GM18498 (cell line): ENCODE results near the gene DNAL1.
"Not testable (repeated sequence)": the region's sequence is repeated elsewhere in the genome, so short reads cannot be mapped to it uniquely, and the experiment has no call there.

Experiments
- ATAC-seq: cut with Tn5 transposase; IDR thresholded peaks from one replicate; pipeline ENCODE4 v1.9.1; 2021; ENCODE audit warnings: mild to moderate bottlenecking, moderate library complexity; ENCODE audit not compliant: unreplicated experiment

DNAL1 gene

DNA sequence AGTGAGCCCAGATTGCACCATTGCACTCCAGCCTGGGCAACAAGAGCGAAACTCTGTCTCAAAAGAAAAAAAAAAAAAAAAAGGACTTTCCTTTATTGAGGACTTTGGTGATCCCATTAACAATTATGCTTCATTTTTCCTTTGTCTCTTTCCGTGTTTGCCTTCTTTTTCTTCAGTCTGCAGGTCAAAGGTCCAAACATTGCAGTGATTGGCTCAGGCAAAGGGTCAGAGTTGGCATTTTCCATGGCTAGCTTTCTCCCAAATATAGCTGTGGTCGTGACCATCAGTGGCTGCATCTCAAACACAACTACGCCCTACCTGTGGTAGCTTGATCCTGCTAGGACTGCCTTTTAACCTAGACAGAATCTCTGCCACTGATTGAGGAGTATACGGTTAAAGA lies 7.0 kb upstream of the DNAL1 start:
- ATAC-seq: no peak

DNA sequence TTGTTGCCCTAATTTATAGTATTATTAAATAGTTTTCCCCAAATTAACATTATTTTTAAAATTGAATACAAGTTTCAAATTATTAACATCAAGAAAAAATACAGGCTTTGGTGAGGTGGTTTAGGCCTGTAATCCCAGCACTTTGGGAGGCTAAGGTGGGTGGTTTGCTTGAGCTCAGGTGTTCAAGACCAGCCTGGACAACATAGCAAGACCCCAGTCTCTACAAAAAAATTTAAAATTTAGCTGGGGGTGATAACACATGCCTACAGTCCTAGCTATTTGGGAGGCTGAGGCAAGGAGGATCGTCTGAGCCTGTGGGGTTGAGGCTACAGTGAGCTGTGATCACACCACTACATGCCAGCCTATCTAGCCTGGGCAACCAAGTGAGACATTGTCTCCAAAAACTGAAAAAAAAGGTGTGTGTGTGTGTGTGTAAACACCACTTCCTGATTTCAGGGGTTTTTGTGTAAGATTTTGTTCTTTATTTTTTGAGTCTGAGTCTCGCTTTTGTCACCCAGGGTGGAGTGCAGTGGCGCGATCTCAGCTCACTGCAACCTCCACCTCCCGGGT lies 3.9 kb upstream of the DNAL1 start:
- ATAC-seq: no peak

DNA sequence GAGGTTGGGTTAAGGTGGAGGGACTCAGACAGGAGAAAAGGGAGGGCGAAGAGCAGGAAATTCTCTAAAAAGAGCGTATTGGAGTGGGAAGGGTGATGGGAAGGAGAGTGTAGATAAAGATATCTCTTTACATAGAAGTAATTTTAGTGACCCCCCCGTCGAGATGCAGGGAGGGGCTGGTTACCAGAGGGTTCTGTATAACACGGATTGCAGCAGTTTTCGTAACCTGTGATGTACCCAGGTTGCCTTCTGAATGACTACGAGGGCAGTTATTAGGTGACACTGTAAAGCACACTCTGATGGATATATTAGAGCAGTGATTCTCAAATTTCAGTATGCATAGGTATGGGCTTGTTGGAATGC lies 443 bp downstream of the DNAL1 start:
- no peak for ATAC-seq

- ATAC-seq: no peak
Measured at GRCh38 chr14:73651005-73651404, 6.2 kb downstream of the DNAL1 start.

- ATAC-seq: no peak
Measured at GRCh38 chr14:73655851-73656250, 11.1 kb downstream of the DNAL1 start.

- not testable (repeated sequence) for ATAC-seq
Measured at GRCh38 chr14:73659202-73659601, 14.4 kb downstream of the DNAL1 start.

DNA sequence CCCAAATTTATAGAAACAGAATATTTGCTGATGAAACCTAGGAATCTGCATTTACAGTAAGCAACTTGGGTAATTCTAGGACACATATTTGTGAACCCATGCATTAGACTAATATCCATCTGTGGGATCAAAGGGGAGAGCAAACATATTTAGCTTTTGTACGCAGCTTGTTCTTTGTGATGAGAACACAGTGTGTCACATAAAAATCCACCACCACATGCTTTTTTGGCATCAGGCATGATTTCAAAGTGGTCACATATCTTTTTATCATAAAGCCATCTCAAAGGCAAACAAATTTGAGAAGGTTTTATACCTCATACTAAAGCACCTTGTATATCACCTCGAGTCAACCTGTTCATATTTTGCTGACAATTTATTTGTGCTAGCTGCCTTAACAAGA lies 15.7 kb downstream of the DNAL1 start:
- no peak for ATAC-seq

GRCh38 chr14:73661872-73662271 lies 17.1 kb downstream of the DNAL1 start:
- no peak for ATAC-seq

DNA sequence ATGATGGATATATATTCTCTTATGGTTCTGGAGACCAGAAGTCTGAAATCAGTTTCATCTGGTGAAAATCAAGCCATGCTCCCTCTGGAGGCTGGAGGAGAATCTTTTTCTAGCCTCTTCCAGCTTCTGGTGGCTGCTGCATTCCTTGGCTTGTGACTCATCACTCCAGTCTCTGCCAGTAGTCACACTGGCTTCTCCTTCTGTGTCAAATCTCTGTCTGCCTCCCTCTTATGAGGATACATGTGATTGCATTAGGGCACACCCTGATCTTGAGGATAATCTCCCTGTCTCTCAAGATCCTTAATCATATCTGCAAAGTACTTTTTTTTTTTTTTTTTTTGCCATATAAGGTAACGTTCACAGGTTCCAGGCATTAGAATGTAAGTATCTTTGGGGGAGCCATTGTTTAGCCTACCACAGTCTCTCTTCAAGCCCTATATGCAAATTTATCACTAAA lies 17.7 kb downstream of the DNAL1 start:
- ATAC-seq: no peak

DNA sequence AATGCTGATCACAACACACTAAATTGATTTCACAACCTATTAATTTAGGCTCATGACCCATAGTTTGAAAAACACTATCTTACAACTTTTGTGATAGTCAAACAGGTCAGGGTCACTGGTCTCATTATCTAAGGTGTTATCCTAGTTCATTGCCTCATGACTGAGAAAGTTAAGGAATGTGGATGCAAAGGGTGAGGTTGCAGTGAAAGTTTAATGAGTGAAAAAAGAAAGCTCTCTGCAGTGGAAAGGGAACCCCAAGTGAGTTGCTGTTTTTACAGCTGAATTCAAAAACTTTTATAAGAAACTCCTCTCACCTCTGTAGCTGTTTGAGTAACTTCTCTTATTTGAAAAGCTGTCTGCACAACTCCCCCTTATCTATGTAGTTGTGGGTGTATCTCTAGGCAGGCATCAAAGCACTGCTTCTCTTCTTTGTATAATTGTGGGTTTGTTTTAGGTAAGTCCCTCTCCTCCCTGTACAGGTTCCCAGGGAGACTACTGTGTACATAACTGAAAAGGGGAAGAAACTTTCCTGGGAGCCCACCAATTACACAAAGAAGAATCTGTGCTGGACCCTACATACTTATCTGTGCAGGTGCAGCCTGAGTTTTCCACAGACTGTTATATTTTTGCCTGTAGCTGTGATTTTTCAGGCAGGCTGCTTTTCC lies 18.9 kb downstream of the DNAL1 start:
- ATAC-seq: no peak

GRCh38 chr14:73665130-73665529 lies 20.3 kb downstream of the DNAL1 start:
- ATAC-seq: no peak

DNA sequence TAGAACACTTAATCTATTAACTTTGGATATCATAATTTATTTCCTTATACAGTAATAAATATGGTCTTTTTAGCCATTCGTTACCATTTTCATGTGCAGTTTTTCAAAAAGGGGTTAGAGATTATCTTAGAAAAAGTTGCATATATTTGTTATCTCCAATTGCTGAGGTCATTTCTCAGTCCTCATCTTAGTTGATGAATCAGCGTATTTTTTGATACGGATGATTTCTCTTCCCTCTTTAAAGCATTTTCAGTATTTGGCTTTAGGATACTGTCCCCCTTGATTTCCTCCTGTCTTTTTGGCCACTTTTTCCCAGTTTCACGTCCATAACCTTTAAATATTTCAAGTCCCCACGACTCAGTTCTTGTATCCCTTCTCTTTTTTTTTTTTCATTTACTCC lies 21.8 kb downstream of the DNAL1 start:
- no peak for ATAC-seq

- ATAC-seq: no peak
Measured at GRCh38 chr14:73667854-73668253, 23.1 kb downstream of the DNAL1 start.

- no peak for ATAC-seq
Measured at GRCh38 chr14:73674986-73675385, 30.2 kb downstream of the DNAL1 start.

GRCh38 chr14:73678698-73679097 lies 33.9 kb downstream of the DNAL1 start:
- ATAC-seq: no peak

DNA sequence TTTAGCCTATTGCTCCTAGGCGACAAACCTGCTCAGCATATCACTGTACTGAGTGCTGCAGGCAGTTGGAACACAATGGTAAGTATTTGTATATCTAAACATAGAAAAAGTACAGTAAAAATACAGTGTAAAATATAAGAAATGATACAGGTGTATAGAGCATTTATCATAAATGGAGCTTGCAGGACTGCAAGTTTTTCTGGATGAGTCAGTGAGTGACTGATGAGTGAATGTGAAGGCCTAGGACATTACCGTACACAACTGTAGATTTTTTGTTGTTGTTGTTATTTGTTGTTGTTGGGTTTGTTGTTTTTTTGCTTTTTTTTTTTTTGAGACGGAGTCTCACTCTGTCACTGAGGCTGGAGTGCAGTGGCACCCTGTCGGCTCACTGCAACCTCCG lies 36.0 kb downstream of the DNAL1 start:
- ATAC-seq: no peak

GRCh38 chr14:73684627-73685026 lies 39.8 kb downstream of the DNAL1 start:
- no peak for ATAC-seq

GRCh38 chr14:73685328-73685727 lies 40.5 kb downstream of the DNAL1 start:
- no peak for ATAC-seq

DNA sequence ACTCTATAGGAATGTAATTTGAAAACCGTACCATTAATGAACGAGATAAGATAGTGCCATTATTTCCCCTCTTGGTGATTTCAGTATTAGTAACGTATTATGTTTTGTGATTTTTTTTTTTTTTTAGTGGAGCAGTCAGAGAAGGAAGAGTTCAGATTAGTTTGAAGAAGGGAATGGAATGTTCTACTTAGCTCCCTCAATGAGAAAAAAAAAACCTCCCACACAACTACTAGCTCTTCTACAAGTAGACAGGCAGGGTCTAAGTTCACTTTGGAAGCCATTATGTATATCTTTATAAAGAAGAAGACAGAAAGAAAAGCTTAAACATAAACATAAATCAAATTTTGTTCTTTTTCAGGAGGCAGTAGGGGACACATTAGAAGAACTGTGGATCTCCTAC lies 42.1 kb downstream of the DNAL1 start:
- ATAC-seq: no peak

- ATAC-seq: no peak
Measured at GRCh38 chr14:73694083-73694482, 49.3 kb downstream of the DNAL1 start.

DNA sequence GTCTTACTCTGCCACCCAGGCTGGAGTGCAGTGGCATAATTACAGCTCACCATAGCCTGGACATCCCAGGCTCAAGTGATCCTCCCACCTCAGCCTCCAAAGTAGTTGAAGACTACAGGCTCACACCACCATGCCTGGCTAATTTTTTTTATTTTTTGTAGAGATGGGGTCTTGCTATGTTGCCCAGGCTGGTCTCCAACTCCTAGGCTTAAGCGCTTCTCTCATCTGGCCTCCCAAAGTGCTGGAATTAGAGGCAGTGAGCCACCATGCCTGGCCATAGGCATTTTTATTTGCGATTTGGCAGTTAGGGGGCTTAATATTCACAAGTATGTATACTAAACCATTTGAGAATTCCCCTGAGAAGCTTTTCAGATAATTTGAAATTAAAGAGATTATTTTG lies 50.3 kb downstream of the DNAL1 start:
- no peak for ATAC-seq

GRCh38 chr14:73695997-73696396 lies 51.2 kb downstream of the DNAL1 start:
- ATAC-seq: peak; percentile 68
